Aorta (tissue), 5 donors: ENCODE data around the gene RAD23A. TPM values are rescaled to one million over a fixed set of nuclear protein-coding genes. Genes with fewer than 3 reads are reported as not detected.
"Not testable (repeated sequence)": the region's sequence is repeated elsewhere in the genome, so short reads cannot be mapped to it uniquely, and the experiment has no call there.

ENCODE experiments used
- ATAC-seq: fragments of 200-7000 bp; cut with Tn5 transposase; one replicate; pipeline ENCODE4 v1.9.1; 2022; ENCODE audit warnings: moderate library complexity; ENCODE audit not compliant: low FRiP score
- DNase-seq, 2 donors: peaks; one replicate each; pipeline ENCODE4 v3.0.0-alpha.2; 2020
- H3K27ac ChIP-seq, 2 donors: one replicate each; pipeline ENCODE4 v1.5.1; 2013; ENCODE audit warnings: low read length in 2 of 2, mild to moderate bottlenecking in 2 of 2, moderate library complexity in 2 of 2, control low read depth in 1 of 2, inconsistent platforms in 1 of 2, low read depth in 1 of 2
- H3K27me3 ChIP-seq, 2 donors: one replicate each; pipeline ENCODE4 v1.6.1; 2013; ENCODE audit warnings: control low read depth in 1 of 2, low read length in 1 of 2, mild to moderate bottlenecking in 1 of 2, moderate library complexity in 1 of 2; ENCODE audit not compliant: insufficient read depth in 2 of 2, control insufficient read depth in 1 of 2
- H3K36me3 ChIP-seq, 2 donors: one replicate each; pipeline ENCODE4 v1.6.1; 2013; ENCODE audit warnings: control low read depth in 1 of 2, low read length in 1 of 2, mild to moderate bottlenecking in 1 of 2; ENCODE audit not compliant: insufficient read depth in 2 of 2, control insufficient read depth in 1 of 2
- H3K4me1 ChIP-seq, 2 donors: one replicate each; pipeline ENCODE4 v1.6.1; 2013; ENCODE audit warnings: low read length in 2 of 2, control low read depth in 1 of 2, mild to moderate bottlenecking in 1 of 2, moderate library complexity in 1 of 2; ENCODE audit not compliant: insufficient read depth in 2 of 2, control insufficient read depth in 1 of 2
- H3K4me3 ChIP-seq, 2 donors: one replicate each; pipeline ENCODE4 v1.5.1; 2013; ENCODE audit warnings: low read length in 2 of 2, control low read depth in 1 of 2, mild to moderate bottlenecking in 1 of 2
- H3K9me3 ChIP-seq: one replicate; pipeline ENCODE4 v1.6.1; 2013; ENCODE audit warnings: mild to moderate bottlenecking, low read length; ENCODE audit not compliant: control insufficient read depth
- WGBS, 2 donors: extraction: QIAGEN DNeasy Blood & Tissue Kit; methylation state at CpG; one replicate each; pipeline ENCODE4 v1.1.7; 2013; 5-methylcytosine and 5-hydroxymethylcytosine counted together
- intact Hi-C, 2 donors: fragments of 100-400 bp; cut with DNase I; formaldehyde crosslinking; loops; one replicate each; pipeline versions ENCODE4 v1.14.2 to v1.15.0; 2022
- long read RNA-seq, 2 donors: library from polyadenylated mRNA; unstranded; transcript quantifications; one replicate each; pipeline ENCODE4 v2.0.0, GENCODE V29; 2020 to 2021
- polyA plus RNA-seq, 2 donors: library from polyadenylated mRNA; stranded (reverse); fragments of 200-250 nt; gene quantifications; one replicate each; pipeline ENCODE4 v1.2.3, GENCODE V29; 2013
- total RNA-seq, 2 donors: library from RNA; stranded (reverse); fragmentation: NEBNext Ultra II Directional; extraction: Animal tissue kit (Norgen Biotek cat#: 25700); gene quantifications; one replicate each; pipeline ENCODE4 v1.2.1, GENCODE V29; 2021
- donor health status: healthy with polysubstance abuse.
- donor health status: Bipolar disorder and iron deficiency.
- donor health status: DM: no; HTN: no; CAD: no.
- donor health status: DM: no; HTN: no; CAD: no.
- donor health status: DM: yes; HTN: yes; CAD: no.

The RAD23A gene
- total RNA-seq (100 to 1,000 TPM in 1 of 2 donors, 10 to 100 TPM in 1; 80.7 to 106 TPM), polyA plus RNA-seq (100 to 1,000 TPM in 1 of 2 donors, 10 to 100 TPM in 1; 72.4 to 154 TPM)
- long read RNA-seq, donor 1, transcript RAD23A-201 (9 exons, 1,736 nt): major isoform, 122 of 276 reads
- long read RNA-seq, donor 1, transcript RAD23A-203 (9 exons, 1,746 nt): minor isoform, 107 of 276 reads
- long read RNA-seq, donor 1, partial matches to known transcripts: 26 of 276 reads
- long read RNA-seq, donor 1, other reads (novel, unspliced or antisense): 20 of 276 reads
- long read RNA-seq, donor 2, transcript RAD23A-201 (9 exons, 1,736 nt): major isoform, 31 of 84 reads
- long read RNA-seq, donor 2, transcript RAD23A-203 (9 exons, 1,746 nt): minor isoform, 22 of 84 reads
- long read RNA-seq, donor 2, partial matches to known transcripts: 17 of 84 reads
- long read RNA-seq, donor 2, other reads (novel, unspliced or antisense): 7 of 84 reads

DNA sequence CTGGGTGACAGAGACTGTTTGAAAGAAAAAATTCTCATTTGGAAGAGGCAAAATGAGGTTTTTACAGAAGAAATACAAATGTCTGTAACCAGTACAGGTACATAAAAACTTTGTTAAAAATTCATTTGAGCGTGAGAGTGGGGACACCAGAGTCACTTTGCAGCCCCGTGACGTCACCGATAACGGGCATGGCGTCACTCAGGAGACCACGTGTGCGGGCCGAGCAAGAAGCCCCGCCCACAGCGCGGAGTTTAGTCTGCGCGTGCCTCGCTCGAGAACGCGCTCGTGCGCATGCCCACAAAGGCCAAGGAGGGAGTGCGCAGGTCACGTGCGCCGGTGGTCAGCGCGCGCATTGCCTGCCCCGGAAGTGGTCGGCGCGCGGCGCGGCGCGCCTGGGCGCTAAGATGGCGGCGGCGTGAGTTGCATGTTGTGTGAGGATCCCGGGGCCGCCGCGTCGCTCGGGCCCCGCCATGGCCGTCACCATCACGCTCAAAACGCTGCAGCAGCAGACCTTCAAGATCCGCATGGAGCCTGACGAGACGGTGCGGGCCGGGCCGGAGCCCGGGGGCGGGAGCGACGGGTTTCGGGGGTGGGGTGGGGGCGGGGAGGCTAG, at the start of gene RAD23A:
Gene RAD23A, plus strand, starts transcription at position 384 of the 613 bp plus-strand sequence. Its CDS starts 87 bp downstream, at position 471.
- peak; percentile 97 for ATAC-seq
- H3K36me3 ChIP-seq: peaks cover 5 to 17% of the 10 kb centered on the region in 2 donors
- WGBS, 2 donors: 1% methylated on average over 59 to 62 of the region's 62 CpGs

DNA sequence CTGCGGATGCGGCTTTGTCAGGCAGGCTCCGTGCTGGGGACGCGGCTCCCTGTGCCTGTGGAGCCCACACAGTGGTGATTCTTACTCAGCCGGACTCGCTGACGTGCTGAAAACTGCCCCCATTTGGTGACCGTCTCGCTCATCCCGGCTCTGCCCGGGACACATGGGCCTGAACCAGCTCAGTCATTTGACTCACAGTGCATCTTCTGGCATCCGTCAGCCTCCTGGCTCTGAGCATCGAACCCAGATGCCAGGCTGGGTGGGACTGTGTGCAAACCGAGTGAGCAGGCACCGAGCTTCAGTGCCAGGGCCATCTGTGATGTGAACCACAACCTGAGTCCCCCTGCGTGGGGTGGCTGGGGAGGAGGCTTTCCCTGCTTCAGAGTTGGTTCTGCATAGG, 49.2 kb upstream of the RAD23A start:
- DNase-seq (no peak), ATAC-seq (no peak)
- Histone ChIP-seq H3K4me3 (no peak overlapping the region), H3K27me3 (no peaks in the 10 kb centered on the region), H3K9me3 (no peaks in the 10 kb centered on the region), H3K36me3 (no peaks in the 10 kb centered on the region), H3K4me1 (no peaks in the 10 kb centered on the region), H3K27ac (no peak overlapping the region)
- intact Hi-C loops: no loop called here
- 92 to 94% methylated on average over 17 of the region's 17 CpGs for WGBS, 2 donors

More for the DNA sequence above, at the start of gene RAD23A:
- peak; percentile 98 to 100 for DNase-seq
- peak within 1 kb of the TSS; percentile 68 to 73 for H3K27ac ChIP-seq
- no peaks in the 10 kb centered on the region for H3K9me3 ChIP-seq
- intact Hi-C loops: no loop called here
- peak within 1 kb of the TSS; percentile 80 to 91 for H3K4me3 ChIP-seq
- H3K27me3 ChIP-seq: no peaks in the 10 kb centered on the region
- no peaks in the 10 kb centered on the region for H3K4me1 ChIP-seq

DNA sequence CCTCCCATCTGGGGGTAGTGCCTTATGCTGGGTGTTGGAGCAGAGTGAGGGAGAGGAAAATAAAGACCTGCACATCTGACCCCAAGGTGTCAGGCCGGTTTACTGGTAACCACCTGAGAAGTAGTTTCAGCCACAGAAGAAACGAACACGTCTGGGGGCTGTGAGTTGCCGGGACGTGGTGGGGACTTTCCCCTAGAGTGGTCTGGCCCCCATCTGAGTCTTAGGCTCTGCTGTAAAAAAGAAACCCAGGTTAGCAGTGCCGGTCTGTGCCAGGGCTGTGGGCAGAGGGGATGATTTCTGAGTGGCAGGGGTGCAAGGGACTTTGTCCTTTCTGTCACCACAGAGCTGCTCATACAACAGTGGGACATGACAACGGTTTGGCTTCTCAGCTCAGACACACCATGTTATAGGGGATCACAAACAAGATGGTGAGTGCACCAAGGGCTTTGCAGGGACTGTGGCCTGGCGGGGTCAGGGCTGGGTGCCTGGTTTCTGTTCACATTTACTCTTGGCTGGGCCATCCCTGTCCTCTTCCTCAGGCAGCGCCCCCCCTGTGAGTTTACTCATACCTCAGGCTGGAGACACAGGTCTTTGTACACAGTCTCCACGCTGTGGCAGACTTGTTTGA, 45.7 kb upstream of the RAD23A start:
- Histone ChIP-seq H3K9me3 (no peaks in the 10 kb centered on the region), H3K27me3 (no peaks in the 10 kb centered on the region), H3K27ac (no peak overlapping the region), H3K4me3 (no peak overlapping the region), H3K36me3 (no peaks in the 10 kb centered on the region), H3K4me1 (no peaks in the 10 kb centered on the region)
- intact Hi-C loops: no loop called here
- WGBS, 2 donors: 88 to 89% methylated on average over 10 of the region's 10 CpGs
- DNase-seq: no peak
- no peak for ATAC-seq

DNA sequence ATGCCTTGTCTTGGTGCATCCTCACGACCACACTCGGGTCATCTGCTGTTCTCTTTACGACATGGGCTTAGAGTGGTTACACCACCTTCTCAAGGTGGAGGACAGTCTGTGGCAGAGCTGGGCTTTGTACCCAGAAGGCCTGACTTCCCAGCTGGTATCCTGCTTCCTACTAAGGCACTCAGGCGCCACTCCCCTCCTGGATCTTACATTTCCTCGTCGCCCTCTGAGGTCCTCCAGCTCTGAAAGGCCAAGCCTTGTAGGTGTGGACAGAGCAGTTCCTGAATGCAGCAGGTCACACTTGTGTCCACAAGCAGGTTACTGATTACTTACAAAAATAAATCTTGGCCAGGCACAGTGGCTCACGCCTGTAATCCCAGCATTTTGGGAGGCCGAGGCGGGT, 38.5 kb upstream of the RAD23A start:
- Histone ChIP-seq H3K9me3 (no peaks in the 10 kb centered on the region), H3K4me3 (no peak overlapping the region), H3K27ac (no peak overlapping the region), H3K36me3 (no peaks in the 10 kb centered on the region), H3K27me3 (no peaks in the 10 kb centered on the region), H3K4me1 (no peaks in the 10 kb centered on the region)
- intact Hi-C loops: no loop called here
- ATAC-seq (no peak), DNase-seq (no peak)
- WGBS, 2 donors: 88 to 92% methylated on average over 9 of the region's 9 CpGs

DNA sequence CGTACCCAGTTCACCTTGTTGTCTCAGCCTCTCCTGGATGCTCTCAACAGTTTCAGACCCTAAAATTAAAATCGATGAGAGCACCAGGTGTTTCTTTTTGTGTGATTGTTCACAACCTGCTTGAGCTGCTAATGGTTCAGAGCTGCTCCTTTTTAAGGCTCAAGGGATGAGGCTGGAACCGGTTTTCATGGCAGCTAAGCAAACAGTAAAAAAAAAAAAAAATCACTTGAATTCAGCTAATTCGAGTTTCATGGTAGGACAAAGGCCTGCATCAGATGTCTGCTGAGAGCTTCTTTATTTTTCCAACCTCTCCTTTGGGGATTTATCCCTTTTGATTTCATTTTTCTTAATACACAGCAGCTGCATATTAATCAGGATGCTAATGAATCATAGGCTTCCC, 33.1 kb upstream of the RAD23A start:
- Histone ChIP-seq H3K4me3 (no peak overlapping the region), H3K9me3 (no peaks in the 10 kb centered on the region), H3K4me1 (no peaks in the 10 kb centered on the region), H3K27me3 (no peaks in the 10 kb centered on the region), H3K27ac (no peak overlapping the region), H3K36me3 (no peaks in the 10 kb centered on the region)
- WGBS, 2 donors: 31 to 43% methylated on average over 4 of the region's 4 CpGs
- intact Hi-C loops: no loop called here
- no peak for DNase-seq
- ATAC-seq: no peak

DNA sequence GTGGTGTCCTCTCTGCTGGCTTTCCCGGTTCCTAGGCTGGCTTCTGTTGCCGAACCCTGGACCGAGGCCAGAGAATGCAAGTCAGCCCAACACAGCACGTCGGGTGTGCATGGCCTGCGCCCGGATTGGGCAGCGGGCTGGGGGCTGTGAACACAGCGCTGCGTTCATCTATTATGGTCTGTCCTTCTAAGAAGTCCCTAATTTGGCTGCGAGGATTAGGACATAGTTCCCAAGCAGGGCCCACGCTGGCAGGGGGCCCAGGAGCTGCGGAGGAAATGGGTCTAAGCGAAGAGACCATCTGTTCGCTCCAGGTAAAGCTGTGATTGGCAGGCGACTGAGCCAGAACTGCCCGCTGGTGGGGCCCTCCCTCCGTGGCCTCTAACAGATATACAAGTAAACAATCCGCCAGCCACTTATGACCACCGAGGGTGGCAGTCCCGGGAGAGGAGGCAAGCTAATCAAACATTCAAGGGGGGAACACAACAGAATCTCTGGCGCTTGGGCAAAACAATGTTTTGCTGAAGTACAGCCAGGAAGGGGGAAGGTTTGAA, 32.6 kb upstream of the RAD23A start:
- Histone ChIP-seq H3K36me3 (no peaks in the 10 kb centered on the region), H3K27me3 (no peaks in the 10 kb centered on the region), H3K27ac (peak overlapping the region in 1 of 2 donors; percentile 9), H3K4me3 (no peak overlapping the region), H3K9me3 (no peaks in the 10 kb centered on the region), H3K4me1 (no peaks in the 10 kb centered on the region)
- intact Hi-C loops: no loop called here
- ATAC-seq: peak; percentile 83
- peak; percentile 80 to 89 for DNase-seq
- 2 to 5% methylated on average over 22 of the region's 22 CpGs for WGBS, 2 donors

DNA sequence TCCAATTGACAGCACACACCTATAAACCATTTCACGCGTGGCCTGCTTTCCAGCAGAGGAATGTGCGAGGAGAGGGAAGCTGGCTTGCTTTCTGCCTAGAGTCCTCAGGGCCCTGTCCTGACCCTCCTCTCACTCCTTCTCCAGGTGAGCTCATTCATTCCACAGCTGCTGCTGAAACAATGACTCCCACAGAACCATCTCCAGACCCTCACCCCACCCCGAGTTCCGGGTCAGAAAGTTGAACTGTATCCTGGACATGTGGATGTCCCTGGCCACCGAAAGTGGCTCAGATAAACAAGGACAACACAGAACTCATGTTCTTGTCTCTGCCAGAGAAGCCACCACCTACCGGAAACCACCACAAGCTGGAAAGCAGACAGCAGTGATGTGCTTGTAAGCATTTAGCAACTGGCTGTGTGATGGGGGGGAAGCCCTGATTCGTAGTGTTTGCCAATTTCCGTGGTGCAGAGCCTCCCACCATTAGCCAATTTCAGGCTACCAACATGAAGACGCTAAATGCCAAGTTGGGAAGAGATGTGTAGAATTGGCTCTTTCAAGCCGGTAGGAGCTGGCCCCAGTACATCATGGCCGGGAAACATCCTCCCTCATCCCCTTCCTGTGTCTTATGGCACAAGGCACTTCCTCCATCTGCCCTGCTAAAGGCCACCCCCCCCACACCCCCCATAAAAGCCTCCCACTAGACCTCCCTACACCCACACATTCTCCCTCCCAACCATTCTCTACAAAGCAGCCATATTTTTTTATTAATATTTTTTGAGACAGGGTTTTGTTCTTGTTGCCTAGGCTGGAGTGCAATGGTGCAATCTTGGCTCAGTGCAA, 31.6 kb upstream of the RAD23A start:
- H3K27me3 ChIP-seq: no peaks in the 10 kb centered on the region
- H3K9me3 ChIP-seq: no peaks in the 10 kb centered on the region
- H3K4me3 ChIP-seq: no peak overlapping the region
- intact Hi-C loops: no loop called here
- no peaks in the 10 kb centered on the region for H3K4me1 ChIP-seq
- no peaks in the 10 kb centered on the region for H3K36me3 ChIP-seq
- no peak overlapping the region for H3K27ac ChIP-seq
- DNase-seq: no peak
- no peak for ATAC-seq
- 76 to 83% methylated on average over 12 of the region's 12 CpGs for WGBS, 2 donors

DNA sequence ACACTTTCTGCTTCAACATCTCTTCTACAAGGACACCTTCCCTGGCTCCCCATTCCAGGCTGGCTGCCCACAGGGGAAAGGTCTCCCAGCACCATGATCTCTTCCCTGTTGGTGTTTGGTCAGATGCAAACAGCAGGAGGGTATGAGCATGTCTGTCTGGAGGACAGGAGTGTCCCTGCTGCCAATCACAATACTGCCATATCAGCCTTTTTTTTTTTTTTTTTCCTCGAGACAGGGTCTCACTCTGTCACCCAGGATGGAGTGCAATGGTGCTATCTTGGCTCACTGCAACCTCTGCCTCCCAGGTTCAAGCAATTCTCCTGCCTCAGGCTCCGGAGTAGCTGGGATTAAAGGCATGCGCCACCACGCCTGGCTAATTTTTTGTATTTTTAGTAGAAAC, 29.8 kb upstream of the RAD23A start:
- H3K36me3 ChIP-seq, H3K27ac ChIP-seq, H3K9me3 ChIP-seq, intact Hi-C loops, ATAC-seq, DNase-seq, H3K4me3 ChIP-seq, H3K4me1 ChIP-seq, H3K27me3 ChIP-seq: not testable (repeated sequence)
- WGBS, 2 donors: 69 to 80% methylated on average over 4 of the region's 4 CpGs
